ENCODE results near the gene DISP3.

The DISP3 gene

DNA sequence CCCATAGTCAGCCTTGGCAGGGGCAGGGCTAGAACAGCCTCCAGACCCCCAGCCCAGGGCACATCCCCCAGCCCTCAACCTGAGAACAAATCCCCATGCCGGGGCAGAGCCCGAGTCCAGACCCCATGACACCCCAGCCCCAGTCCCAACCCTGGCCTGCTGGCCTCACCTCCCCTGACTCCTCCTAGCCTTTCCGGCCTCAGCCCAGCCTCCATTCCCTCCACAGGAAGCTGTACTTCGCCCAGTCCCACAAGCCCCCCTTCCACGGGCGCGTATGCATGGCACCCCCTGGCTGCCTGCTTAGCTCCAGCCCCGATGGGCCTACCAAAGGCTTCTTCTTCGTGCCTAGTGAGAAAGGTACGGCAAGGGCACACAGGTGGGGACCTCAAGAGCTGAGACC, 50.4 kb downstream of the DISP3 start:
- no peak for DNase-seq (ENCODE audit: low read depth)

DNA sequence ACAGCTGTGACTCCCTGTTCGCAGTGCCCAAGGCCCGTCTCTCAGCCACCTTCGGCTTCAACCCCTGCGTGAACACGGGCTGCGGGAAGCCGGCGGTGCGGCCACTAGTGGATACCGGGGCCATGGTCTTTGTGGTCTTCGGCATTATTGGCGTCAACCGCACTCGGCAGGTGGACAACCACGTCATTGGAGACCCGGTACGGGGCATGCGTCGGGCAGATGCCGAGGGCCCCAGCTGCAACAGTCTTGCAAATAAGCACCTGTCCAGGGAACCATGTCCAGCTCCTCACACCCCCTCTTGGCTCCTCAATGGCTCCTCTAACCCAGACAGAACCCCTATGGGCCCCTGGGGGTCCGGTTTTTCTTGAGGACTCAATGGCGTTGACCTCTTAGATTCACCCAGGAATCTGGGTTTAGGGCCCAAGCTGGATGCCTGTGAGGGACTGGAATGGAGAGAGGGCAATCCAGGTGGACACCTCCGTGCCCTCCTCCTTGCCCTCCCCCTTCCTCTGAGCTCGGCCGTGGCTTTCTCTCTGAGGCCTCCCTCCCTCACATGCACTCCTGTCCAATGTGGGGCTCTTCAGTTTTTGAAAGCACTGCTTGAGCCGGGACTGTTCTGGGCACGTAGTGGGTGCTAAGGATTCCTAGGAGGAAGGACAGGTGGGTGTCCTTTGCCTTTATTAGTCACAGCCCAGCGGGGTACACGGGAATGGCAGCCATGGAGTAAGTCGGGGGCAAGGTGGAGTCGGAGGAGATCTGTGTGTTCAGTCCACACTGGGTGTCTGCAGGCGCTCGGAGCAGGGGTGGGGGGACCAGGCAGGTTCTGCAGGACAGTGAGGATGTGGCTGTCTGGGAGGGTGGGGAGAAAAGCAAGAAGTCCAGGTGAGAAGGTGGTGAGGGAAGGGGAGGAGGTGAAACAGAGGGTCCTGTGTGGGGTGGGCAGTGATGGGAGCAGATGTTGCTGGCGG, 51.1 kb downstream of the DISP3 start:
- DNase-seq (ENCODE audit: low read depth) = no peak

GRCh38 chr1:11530731-11531311, 51.9 kb downstream of the DISP3 start:
- DNase-seq (ENCODE audit: low read depth) = no peak

DNA sequence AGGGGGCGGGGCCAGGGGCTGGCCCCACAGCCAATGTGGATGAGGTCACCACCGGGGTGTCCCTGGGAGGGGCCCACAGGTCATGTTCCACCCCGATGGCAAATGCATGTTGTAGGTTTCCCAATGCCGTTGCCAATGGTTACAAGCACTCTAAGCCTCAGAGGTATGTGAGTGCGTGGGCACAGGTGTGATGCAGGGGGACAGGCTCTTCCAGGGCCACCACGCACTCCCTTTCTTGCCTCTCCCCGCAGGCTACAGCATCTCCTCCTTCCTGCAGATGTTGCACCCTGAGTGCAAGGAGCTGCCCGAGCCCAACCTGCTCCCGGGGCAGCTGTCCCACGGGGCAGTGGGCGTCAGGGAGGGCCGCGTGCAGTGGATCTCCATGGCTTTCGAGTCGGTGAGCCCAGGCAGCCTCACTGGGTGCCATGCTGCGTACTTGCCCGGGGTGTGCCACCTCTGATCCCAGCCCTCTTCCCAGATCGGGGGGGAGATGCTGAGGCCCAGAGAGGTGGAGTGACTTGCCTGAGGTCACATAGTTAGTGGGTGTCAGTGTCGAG, 52.4 kb downstream of the DISP3 start:
- no peak for DNase-seq (ENCODE audit: low read depth)

GRCh38 chr1:11531943-11532342, 53.0 kb downstream of the DISP3 start:
- no peak for DNase-seq (ENCODE audit: low read depth)

GRCh38 chr1:11533790-11534787, 55.1 kb downstream of the DISP3 start:
- DNase-seq (ENCODE audit: low read depth) = no peak

DNA sequence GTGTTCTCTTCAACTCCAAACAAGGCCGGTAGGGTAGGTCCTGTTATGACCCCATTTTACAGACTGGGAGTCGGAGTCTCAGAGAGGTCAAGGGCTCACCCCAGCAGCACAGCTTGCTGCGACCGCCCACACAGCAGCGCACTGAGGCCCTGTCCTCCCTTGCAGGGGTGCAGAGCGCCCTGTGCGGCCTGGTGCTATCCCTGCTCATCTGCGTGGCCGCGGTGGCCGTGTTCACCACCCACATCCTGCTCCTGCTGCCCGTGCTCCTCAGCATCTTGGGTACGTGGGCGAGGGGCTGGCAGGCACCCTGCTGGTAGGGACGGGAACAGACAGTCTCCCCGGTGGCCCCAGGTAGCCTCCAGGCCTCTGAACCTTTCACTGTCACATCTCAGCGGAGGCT, 55.9 kb downstream of the DISP3 start:
- no peak for DNase-seq (ENCODE audit: low read depth)

GRCh38 chr1:11535316-11535715, 56.4 kb downstream of the DISP3 start:
- no peak for DNase-seq (ENCODE audit: low read depth)

GRCh38 chr1:11535761-11536572, 57.0 kb downstream of the DISP3 start:
- DNase-seq (ENCODE audit: low read depth) = no peak

- DNase-seq (ENCODE audit: low read depth) = no peak
Observed at GRCh38 chr1:11536573-11537379, 57.8 kb downstream of the DISP3 start.

DNA sequence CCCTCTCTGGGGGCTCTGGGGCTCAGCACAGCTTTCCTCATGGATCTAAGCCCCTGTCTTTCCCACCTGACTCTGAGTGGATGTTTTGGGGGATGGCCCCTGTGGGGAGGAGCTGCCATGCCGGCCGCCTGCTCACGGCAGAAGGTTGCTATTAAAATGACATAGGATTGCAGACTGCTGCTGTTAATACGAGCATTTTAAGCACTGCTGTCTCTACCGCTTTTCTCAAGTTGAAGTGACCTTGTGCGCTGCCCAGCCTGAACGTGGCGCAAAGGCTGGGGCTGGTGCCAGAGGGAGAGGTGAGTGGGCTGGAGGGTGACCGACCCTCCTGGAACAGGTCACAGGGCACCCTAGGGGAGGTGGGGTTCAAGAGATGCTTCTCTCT, 58.4 kb downstream of the DISP3 start:
- DNase-seq (ENCODE audit: low read depth) = no peak

GRCh38 chr1:11537854-11538591, 59.1 kb downstream of the DISP3 start:
- no peak for DNase-seq (ENCODE audit: low read depth)

DNA sequence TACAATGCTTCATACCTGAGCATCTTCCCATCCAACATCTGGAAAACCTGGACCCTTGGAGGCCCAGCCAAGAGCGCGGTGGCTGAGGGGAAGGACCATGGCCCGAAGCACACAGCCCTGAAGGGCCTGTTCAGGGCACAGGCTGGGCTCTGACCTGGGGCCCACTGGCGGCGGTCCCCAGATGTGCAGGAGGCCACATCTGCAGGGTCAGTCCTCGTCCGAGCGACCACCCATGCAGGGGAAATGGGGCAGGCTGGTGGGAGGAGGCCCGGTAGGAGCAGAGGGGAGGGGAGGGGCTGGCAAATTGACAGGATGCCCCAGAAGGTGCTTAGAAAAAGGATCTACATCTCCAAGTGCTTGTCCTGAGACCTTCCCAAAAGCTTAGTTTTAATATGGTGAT, 59.9 kb downstream of the DISP3 start:
- DNase-seq (ENCODE audit: low read depth) = no peak

DNA sequence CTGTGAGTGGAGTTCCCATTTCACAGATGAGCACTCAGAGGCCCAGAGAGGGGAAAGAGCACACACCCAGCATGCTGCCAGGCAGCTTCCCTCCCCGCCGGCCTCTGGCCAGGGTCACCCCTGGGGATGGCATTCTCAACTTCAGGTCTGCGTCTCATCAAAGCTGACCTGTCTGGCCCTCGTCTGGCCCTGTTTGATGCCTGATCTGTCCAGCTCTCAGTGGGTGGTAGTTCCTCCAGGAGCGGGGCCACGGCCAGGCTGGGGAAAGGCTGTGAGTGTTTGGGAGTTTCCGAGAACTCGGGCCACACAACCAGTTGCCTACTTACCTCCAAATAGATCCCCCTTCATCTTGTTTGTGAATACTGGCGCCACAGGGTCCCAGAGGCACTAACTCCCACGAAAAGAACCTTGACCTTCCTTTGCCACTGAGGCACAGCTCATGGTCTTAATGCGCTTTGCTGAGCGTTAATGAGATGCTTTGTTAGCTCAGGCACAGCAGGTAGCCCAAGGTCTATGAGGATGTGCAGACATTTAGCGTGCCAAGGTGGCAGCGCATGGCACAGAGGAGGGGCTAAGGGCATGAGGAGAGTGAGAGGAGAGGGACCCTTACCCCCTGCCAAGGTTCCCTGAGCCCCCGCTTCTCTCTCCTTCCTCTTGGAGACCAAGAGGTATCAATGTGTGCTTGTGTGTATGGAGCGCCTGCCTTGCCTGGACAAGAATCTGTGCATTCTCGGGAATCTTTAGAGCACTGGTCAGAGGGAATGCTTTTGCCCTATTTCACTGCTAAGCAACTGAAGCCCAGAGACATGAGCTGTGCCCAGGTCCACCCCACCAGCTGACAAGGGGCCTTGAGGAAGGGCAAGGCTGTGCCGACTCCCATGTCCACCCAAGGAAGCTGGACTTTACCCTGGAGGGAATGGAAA, 61.2 kb downstream of the DISP3 start:
- DNase-seq (ENCODE audit: low read depth) = no peak

DNA sequence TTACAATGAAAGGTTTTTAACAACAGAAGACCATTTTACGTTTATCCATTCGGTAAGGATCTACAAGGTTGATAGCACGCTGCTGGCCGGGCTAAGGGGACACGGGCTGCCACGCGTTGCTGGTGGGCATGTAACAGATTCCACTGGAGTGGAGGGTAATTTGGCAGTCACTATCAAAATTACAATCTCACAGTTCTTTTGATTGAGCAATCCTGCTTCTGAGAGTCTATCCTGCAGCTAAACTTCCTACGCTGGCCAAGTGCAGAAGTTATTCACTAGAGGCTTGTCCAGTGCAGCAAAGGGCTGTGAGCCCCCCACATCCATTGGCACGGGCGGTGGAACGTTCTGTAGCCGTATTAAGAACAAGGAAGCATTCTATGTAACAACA, 61.8 kb downstream of the DISP3 start:
- DNase-seq (ENCODE audit: low read depth) = no peak

- no peak for DNase-seq (ENCODE audit: low read depth)
Observed at GRCh38 chr1:11541236-11541635, 62.3 kb downstream of the DISP3 start.

DNA sequence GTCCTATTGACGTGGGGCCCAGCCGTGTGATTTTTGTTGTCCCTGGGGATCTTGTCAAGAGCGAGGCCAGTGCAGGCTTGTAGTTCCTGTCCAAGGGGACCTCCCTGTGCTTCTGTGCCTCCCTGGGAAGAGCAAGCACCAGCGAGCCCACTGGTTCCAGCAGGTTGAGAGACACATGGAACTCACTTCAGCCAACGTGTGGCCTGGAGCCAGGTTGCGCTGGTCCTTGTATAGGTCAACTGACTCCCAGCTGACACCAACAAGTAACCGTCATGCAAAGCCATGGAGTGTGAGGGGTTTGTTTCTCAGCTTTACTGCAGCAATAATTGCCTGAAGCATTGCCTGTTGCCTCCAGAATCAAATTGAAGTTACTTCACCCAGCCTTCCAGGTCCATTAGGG, 63.0 kb downstream of the DISP3 start:
- DNase-seq (ENCODE audit: low read depth) = no peak

DNA sequence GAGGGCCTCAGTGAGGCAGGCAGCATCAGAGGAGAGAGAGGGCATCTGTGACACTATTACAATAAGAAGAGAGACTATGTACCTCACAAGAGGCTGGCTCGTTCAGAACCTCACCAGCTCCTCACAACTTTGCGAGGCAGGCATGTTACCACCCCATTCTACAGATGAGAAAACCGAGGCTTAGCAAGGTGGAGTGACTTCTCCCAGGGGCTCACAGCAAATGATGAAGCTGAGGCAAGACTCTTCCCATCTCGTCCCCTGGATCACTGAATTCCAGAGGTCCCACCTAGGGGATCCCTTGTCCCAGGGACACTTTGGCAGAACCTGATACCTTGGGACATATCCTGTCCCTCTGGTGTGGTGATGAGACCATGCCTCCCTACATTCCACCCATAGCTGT, 64.4 kb downstream of the DISP3 start:
- no peak for DNase-seq (ENCODE audit: low read depth)

DNA sequence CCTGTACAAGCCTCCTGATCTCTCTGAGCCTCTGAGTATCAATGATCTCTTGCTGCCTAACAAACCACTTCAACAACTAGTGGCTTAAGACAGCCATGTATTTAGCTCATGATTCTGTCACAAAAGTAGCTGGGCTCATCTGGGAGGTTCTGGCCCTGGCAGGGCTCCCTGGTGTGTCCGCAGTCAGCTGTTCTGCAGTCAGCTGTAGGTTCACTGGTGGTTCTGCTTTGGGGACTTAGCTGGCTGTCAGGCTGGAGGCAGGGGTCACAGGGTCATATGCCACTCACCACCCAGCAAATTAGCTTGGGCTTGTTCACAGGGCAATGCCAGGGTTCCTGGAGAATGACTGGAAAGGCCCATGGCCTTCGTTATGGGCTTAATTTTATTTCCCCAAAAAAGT, 64.8 kb downstream of the DISP3 start:
- DNase-seq (ENCODE audit: low read depth) = no peak
